GM19438 (cell line): ENCODE data around the gene LIMS2.

ENCODE experiments used
- ATAC-seq: cut with Tn5 transposase; IDR thresholded peaks from one replicate; pipeline ENCODE4 v1.9.1; 2021; ENCODE audit warnings: low read depth; ENCODE audit not compliant: unreplicated experiment

LIMS2 gene

GRCh38 chr2:127659408-127660290 is 15.7 kb downstream of the LIMS2 start:
- no peak for ATAC-seq

- ATAC-seq: no peak
Observed at GRCh38 chr2:127658641-127659407, 16.5 kb downstream of the LIMS2 start.

GRCh38 chr2:127658146-127658545 is 17.2 kb downstream of the LIMS2 start:
- no peak for ATAC-seq

GRCh38 chr2:127657232-127657595 is 18.1 kb downstream of the LIMS2 start:
- no peak for ATAC-seq

- ATAC-seq: no peak
Observed at GRCh38 chr2:127656569-127657231, 18.6 kb downstream of the LIMS2 start.

- ATAC-seq: no peak
Observed at GRCh38 chr2:127655209-127656073, 19.9 kb downstream of the LIMS2 start.

- no peak for ATAC-seq
Observed at GRCh38 chr2:127654838-127655175, 20.5 kb downstream of the LIMS2 start.

- no peak for ATAC-seq
Observed at GRCh38 chr2:127654084-127654837, 21.1 kb downstream of the LIMS2 start.

GRCh38 chr2:127653421-127654083 is 21.8 kb downstream of the LIMS2 start:
- no peak for ATAC-seq

GRCh38 chr2:127652786-127653357 is 22.5 kb downstream of the LIMS2 start:
- no peak for ATAC-seq

- no peak for ATAC-seq
Observed at GRCh38 chr2:127651971-127652550, 23.3 kb downstream of the LIMS2 start.

- ATAC-seq: no peak
Observed at GRCh38 chr2:127651381-127651809, 23.9 kb downstream of the LIMS2 start.

- ATAC-seq: no peak
Observed at GRCh38 chr2:127650785-127651380, 24.4 kb downstream of the LIMS2 start.

GRCh38 chr2:127650041-127650784 is 25.1 kb downstream of the LIMS2 start:
- ATAC-seq: no peak

- ATAC-seq: peak; percentile 62
Observed at GRCh38 chr2:127649684-127650040, 25.7 kb downstream of the LIMS2 start.

GRCh38 chr2:127649100-127649611 is 26.2 kb downstream of the LIMS2 start:
- ATAC-seq: no peak

- ATAC-seq: no peak
Observed at GRCh38 chr2:127648321-127648720, 27.0 kb downstream of the LIMS2 start.
